Fibroblast of mammary gland (primary cell): ENCODE measurements around the gene RETREG3.
"Not testable (repeated sequence)": the region's sequence is repeated elsewhere in the genome, so short reads cannot be mapped to it uniquely, and the experiment has no call there.

ENCODE experiments used
- DNase-seq: peaks from one replicate; pipeline ENCODE4 v3.0.0-alpha.2; 2010; ENCODE audit warnings: low read depth
- H3K4me3 ChIP-seq: 2 replicates; pipeline ENCODE4 v1.5.1; 2011; ENCODE audit warnings: low read depth, mild to moderate bottlenecking, low read length, moderate library complexity; ENCODE audit not compliant: control insufficient read depth
- CTCF ChIP-seq: conservative IDR thresholded peaks from 2 replicates; pipeline ENCODE4 v1.5.1; 2011; ENCODE audit warnings: low read depth, low read length, inconsistent platforms; ENCODE audit not compliant: control insufficient read depth, insufficient read depth

Gene RETREG3

GRCh38 chr17:42548070-42548837, 60.9 kb downstream of the RETREG3 start:
- no peak for DNase-seq
- H3K4me3 ChIP-seq, result no peak overlapping the region
- TF ChIP-seq CTCF, result peak; percentile 12

DNA sequence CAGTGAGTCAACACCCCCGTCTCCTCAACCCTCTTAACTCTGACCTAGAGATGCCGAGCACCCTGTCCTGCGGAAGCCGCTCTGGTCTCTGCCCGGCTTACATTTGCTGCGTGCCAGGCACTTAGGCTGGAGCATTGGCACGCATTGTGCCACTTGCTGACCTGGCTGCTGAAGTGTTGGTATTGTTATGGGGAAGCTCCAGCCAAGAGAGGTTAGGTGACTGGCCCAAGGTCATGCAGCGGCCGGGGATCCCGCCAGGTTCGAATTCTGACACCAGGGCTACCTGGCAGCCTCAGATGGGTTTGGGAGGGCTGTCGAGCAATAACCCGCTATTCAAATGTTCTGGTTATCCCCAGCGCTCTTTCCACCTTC, 61.5 kb downstream of the RETREG3 start:
- no peak for DNase-seq
- no peak overlapping the region for H3K4me3 ChIP-seq
- TF ChIP-seq CTCF, result no peak

DNA sequence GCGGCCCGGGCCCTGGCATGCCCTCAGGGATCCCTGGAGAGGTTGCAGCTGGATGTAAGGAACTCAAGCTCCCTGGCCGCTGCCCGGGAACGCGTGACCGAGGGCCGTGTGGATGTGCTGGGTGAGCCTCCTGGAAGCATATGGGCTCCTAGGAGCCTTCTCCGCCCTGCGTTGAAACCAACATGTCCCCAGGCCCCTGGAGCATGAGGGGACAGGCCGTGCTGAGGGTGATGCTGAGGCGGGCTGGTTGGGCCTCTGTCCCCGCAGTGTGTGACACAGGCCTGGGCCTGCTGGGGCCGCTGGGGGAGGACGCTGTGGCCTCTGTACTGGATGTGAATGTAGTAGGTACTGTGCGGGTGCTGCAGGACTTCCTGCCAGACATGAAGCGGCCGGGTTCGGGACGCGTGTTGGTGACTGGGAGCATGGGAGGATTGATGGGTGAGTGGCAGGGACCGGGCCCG, 62.1 kb downstream of the RETREG3 start:
- no peak overlapping the region for H3K4me3 ChIP-seq
- no peak for DNase-seq
- TF ChIP-seq CTCF, result no peak

DNA sequence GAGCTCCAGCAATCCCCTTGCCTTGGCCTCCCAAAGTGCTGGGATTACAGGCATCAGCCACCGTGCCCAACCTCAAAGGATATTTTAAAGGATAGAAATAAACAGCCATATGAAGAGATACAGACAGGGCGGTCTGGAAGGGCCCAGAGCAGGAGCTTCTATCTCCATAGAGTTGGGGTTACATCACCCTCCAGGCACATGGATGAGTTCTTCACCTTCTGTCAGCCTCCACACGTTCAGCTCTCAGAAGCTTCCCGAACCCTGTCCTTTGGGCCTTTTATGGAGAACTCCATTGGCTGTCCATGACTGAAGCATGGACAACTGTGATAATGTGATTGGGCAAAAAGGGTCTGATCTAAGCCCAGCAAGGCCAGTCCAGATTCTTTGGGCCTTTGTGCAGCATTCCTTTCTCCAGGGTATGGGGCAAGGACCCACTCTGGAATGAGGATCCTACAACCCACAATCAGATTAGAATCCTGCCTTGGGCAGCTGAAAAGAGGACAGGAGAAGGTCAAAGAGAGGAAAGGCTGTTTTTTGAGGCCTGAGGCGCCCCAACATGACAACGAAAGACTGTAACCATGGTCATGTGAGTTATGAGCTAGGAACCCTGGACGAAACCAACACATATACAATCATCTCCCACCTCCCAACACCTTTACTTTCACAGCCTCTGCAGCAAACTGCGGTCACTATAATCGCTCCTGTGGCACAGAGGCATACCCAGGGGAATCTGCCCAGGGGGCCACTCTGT, 63.2 kb downstream of the RETREG3 start:
- not testable (repeated sequence) for DNase-seq

DNA sequence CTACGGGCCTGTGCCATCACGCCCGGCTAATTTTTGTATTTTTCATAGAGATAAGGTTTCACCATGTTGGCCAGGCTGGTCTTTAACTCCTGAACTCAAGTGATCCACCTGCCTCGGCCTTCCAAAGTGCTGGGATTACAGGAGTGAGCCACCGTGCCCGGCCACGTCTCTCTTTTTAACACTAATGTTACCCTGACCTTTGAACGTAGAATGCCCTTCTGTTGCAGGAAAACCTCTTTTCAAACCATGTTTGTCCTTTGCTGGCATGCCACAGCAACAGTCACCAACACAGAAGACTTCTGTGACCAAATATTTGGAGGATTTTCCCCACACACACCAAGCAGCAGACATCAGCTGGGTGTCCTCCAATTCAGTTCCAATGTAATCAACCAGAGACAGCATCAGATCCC, 64.3 kb downstream of the RETREG3 start:
- TF ChIP-seq CTCF, result no peak
- no peak overlapping the region for H3K4me3 ChIP-seq
- DNase-seq, result no peak

More for the DNA sequence above, 63.2 kb downstream of the RETREG3 start:
- H3K4me3 ChIP-seq, result not testable (repeated sequence)

DNA sequence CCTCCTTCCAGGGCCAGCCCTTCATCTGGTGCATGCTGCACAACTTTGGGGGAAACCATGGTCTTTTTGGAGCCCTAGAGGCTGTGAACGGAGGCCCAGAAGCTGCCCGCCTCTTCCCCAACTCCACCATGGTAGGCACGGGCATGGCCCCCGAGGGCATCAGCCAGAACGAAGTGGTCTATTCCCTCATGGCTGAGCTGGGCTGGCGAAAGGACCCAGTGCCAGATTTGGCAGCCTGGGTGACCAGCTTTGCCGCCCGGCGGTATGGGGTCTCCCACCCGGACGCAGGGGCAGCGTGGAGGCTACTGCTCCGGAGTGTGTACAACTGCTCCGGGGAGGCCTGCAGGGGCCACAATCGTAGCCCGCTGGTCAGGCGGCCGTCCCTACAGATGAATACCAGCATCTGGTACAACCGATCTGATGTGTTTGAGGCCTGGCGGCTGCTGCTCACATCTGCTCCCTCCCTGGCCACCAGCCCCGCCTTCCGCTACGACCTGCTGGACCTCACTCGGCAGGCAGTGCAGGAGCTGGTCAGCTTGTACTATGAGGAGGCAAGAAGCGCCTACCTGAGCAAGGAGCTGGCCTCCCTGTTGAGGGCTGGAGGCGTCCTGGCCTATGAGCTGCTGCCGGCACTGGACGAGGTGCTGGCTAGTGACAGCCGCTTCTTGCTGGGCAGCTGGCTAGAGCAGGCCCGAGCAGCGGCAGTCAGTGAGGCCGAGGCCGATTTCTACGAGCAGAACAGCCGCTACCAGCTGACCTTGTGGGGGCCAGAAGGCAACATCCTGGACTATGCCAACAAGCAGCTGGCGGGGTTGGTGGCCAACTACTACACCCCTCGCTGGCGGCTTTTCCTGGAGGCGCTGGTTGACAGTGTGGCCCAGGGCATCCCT, 65.7 kb downstream of the RETREG3 start:
- DNase-seq, result no peak

More for the DNA sequence above, 65.7 kb downstream of the RETREG3 start:
- no peak overlapping the region for H3K4me3 ChIP-seq
- TF ChIP-seq CTCF, result no peak
